ENCODE data around the gene ANXA8. TPM values are rescaled to one million over a fixed set of nuclear protein-coding genes. Genes with fewer than 3 reads are reported as not detected.

The ANXA8 gene
- total and polyA plus RNA-seq, 9 donors, result 0.10 to 3.1 (median 0.43) TPM; not detected in 4

- no peak for DNase-seq
- Histone ChIP-seq H3K36me3 (ENCODE audit: control insufficient read depth, insufficient read depth, low read length) (no peaks in the 10 kb centered on the region), H3K4me3 (ENCODE audit: low read length) (no peak overlapping the region), H3K4me1 (ENCODE audit: control insufficient read depth, insufficient read depth, low read length) (peaks cover 31% of the 10 kb centered on the region), H3K27ac (ENCODE audit: low read length) (no peak overlapping the region), H3K9me3 (replicated peaks; ENCODE audit: control insufficient read depth, low read depth, low read length) (peaks cover 16% of the 10 kb centered on the region), H3K27me3 (ENCODE audit: control insufficient read depth, insufficient read depth, low read length) (peaks cover 2% of the 10 kb centered on the region)
- 77% methylated on average over 5 of the region's 9 CpGs for WGBS (ENCODE audit: insufficient coverage)
Measured at GRCh38 chr10:47449102-47449978, 34.6 kb downstream of the ANXA8 start.

- WGBS (ENCODE audit: insufficient coverage), result 69% methylated on average over 3 of the region's 3 CpGs
- H3K27me3 ChIP-seq (ENCODE audit: control insufficient read depth, insufficient read depth, low read length), result peaks cover 2% of the 10 kb centered on the region
- no peaks in the 10 kb centered on the region for H3K36me3 ChIP-seq (ENCODE audit: control insufficient read depth, insufficient read depth, low read length)
- no peak overlapping the region for H3K4me3 ChIP-seq (ENCODE audit: low read length)
- H3K4me1 ChIP-seq (ENCODE audit: control insufficient read depth, insufficient read depth, low read length), result peaks cover 18% of the 10 kb centered on the region
- no peak for DNase-seq
- no peak overlapping the region for H3K27ac ChIP-seq (ENCODE audit: low read length)
- H3K9me3 ChIP-seq (replicated peaks; ENCODE audit: control insufficient read depth, low read depth, low read length), result peaks cover 16% of the 10 kb centered on the region
Measured at GRCh38 chr10:47447705-47448104, 36.2 kb downstream of the ANXA8 start.

- H3K4me3 ChIP-seq (ENCODE audit: low read length), result no peak overlapping the region
- 90% methylated on average over 3 of the region's 4 CpGs for WGBS (ENCODE audit: insufficient coverage)
- DNase-seq, result no peak
- peaks cover 2% of the 10 kb centered on the region for H3K27me3 ChIP-seq (ENCODE audit: control insufficient read depth, insufficient read depth, low read length)
- peaks cover 16% of the 10 kb centered on the region for H3K9me3 ChIP-seq (replicated peaks; ENCODE audit: control insufficient read depth, low read depth, low read length)
- peaks cover 13% of the 10 kb centered on the region for H3K4me1 ChIP-seq (ENCODE audit: control insufficient read depth, insufficient read depth, low read length)
- no peaks in the 10 kb centered on the region for H3K36me3 ChIP-seq (ENCODE audit: control insufficient read depth, insufficient read depth, low read length)
- no peak overlapping the region for H3K27ac ChIP-seq (ENCODE audit: low read length)
Measured at GRCh38 chr10:47447209-47447608, 36.7 kb downstream of the ANXA8 start.

GRCh38 chr10:47445720-47446119 lies 38.2 kb downstream of the ANXA8 start:
- Histone ChIP-seq H3K27ac (ENCODE audit: low read length) (no peak overlapping the region), H3K36me3 (ENCODE audit: control insufficient read depth, insufficient read depth, low read length) (no peaks in the 10 kb centered on the region), H3K4me3 (ENCODE audit: low read length) (no peak overlapping the region), H3K4me1 (ENCODE audit: control insufficient read depth, insufficient read depth, low read length) (peaks cover 7% of the 10 kb centered on the region), H3K9me3 (replicated peaks; ENCODE audit: control insufficient read depth, low read depth, low read length) (peaks cover 16% of the 10 kb centered on the region), H3K27me3 (ENCODE audit: control insufficient read depth, insufficient read depth, low read length) (peaks cover 2% of the 10 kb centered on the region)
- WGBS (ENCODE audit: insufficient coverage), result no CpG with 5 or more reads among the region's 1 CpG
- DNase-seq, result no peak

- H3K9me3 ChIP-seq (replicated peaks; ENCODE audit: control insufficient read depth, low read depth, low read length), result peaks cover 16% of the 10 kb centered on the region
- no peak overlapping the region for H3K27ac ChIP-seq (ENCODE audit: low read length)
- 65% methylated on average over 2 of the region's 2 CpGs for WGBS (ENCODE audit: insufficient coverage)
Measured at GRCh38 chr10:47444047-47444446, 39.9 kb downstream of the ANXA8 start.

GRCh38 chr10:47443145-47443544 lies 40.8 kb downstream of the ANXA8 start:
- Histone ChIP-seq H3K36me3 (ENCODE audit: control insufficient read depth, insufficient read depth, low read length) (no peaks in the 10 kb centered on the region), H3K4me3 (ENCODE audit: low read length) (no peak overlapping the region), H3K27ac (ENCODE audit: low read length) (no peak overlapping the region), H3K27me3 (ENCODE audit: control insufficient read depth, insufficient read depth, low read length) (peaks cover 2% of the 10 kb centered on the region), H3K4me1 (ENCODE audit: control insufficient read depth, insufficient read depth, low read length) (no peaks in the 10 kb centered on the region), H3K9me3 (replicated peaks; ENCODE audit: control insufficient read depth, low read depth, low read length) (peaks cover 18% of the 10 kb centered on the region)
- 90% methylated on average over 1 of the region's 2 CpGs for WGBS (ENCODE audit: insufficient coverage)
- no peak for DNase-seq

More at GRCh38 chr10:47444047-47444446, 39.9 kb downstream of the ANXA8 start:
- no peaks in the 10 kb centered on the region for H3K36me3 ChIP-seq (ENCODE audit: control insufficient read depth, insufficient read depth, low read length)
- no peaks in the 10 kb centered on the region for H3K4me1 ChIP-seq (ENCODE audit: control insufficient read depth, insufficient read depth, low read length)
- no peak overlapping the region for H3K4me3 ChIP-seq (ENCODE audit: low read length)
- DNase-seq, result no peak
- peaks cover 2% of the 10 kb centered on the region for H3K27me3 ChIP-seq (ENCODE audit: control insufficient read depth, insufficient read depth, low read length)

- Histone ChIP-seq H3K27ac (ENCODE audit: low read length) (no peak overlapping the region), H3K9me3 (replicated peaks; ENCODE audit: control insufficient read depth, low read depth, low read length) (peaks cover 18% of the 10 kb centered on the region), H3K4me3 (ENCODE audit: low read length) (no peak overlapping the region), H3K4me1 (ENCODE audit: control insufficient read depth, insufficient read depth, low read length) (no peaks in the 10 kb centered on the region), H3K36me3 (ENCODE audit: control insufficient read depth, insufficient read depth, low read length) (no peaks in the 10 kb centered on the region), H3K27me3 (ENCODE audit: control insufficient read depth, insufficient read depth, low read length) (peaks cover 2% of the 10 kb centered on the region)
- no peak for DNase-seq
- WGBS (ENCODE audit: insufficient coverage), result 86% methylated on average over 5 of the region's 5 CpGs
Measured at GRCh38 chr10:47442351-47442750, 41.6 kb downstream of the ANXA8 start.

- 69% methylated on average over 4 of the region's 4 CpGs for WGBS (ENCODE audit: insufficient coverage)
- peaks cover 18% of the 10 kb centered on the region for H3K9me3 ChIP-seq (replicated peaks; ENCODE audit: control insufficient read depth, low read depth, low read length)
- no peaks in the 10 kb centered on the region for H3K4me1 ChIP-seq (ENCODE audit: control insufficient read depth, insufficient read depth, low read length)
- DNase-seq, result no peak
- no peak overlapping the region for H3K4me3 ChIP-seq (ENCODE audit: low read length)
- H3K27ac ChIP-seq (ENCODE audit: low read length), result no peak overlapping the region
- peaks cover 2% of the 10 kb centered on the region for H3K27me3 ChIP-seq (ENCODE audit: control insufficient read depth, insufficient read depth, low read length)
- H3K36me3 ChIP-seq (ENCODE audit: control insufficient read depth, insufficient read depth, low read length), result no peaks in the 10 kb centered on the region
Measured at GRCh38 chr10:47441938-47442337, 42.0 kb downstream of the ANXA8 start.

- H3K27me3 ChIP-seq (ENCODE audit: control insufficient read depth, insufficient read depth, low read length), result no peaks in the 10 kb centered on the region
- H3K36me3 ChIP-seq (ENCODE audit: control insufficient read depth, insufficient read depth, low read length), result no peaks in the 10 kb centered on the region
- no peaks in the 10 kb centered on the region for H3K4me1 ChIP-seq (ENCODE audit: control insufficient read depth, insufficient read depth, low read length)
- no peak for DNase-seq
- no peak overlapping the region for H3K27ac ChIP-seq (ENCODE audit: low read length)
- 83% methylated on average over 3 of the region's 4 CpGs for WGBS (ENCODE audit: insufficient coverage)
- peaks cover 8% of the 10 kb centered on the region for H3K9me3 ChIP-seq (replicated peaks; ENCODE audit: control insufficient read depth, low read depth, low read length)
- no peak overlapping the region for H3K4me3 ChIP-seq (ENCODE audit: low read length)
Measured at GRCh38 chr10:47440207-47440606, 43.7 kb downstream of the ANXA8 start.

GRCh38 chr10:47438857-47439474 lies 44.9 kb downstream of the ANXA8 start:
- H3K9me3 ChIP-seq (replicated peaks; ENCODE audit: control insufficient read depth, low read depth, low read length), result peaks cover 2% of the 10 kb centered on the region
- H3K36me3 ChIP-seq (ENCODE audit: control insufficient read depth, insufficient read depth, low read length), result no peaks in the 10 kb centered on the region
- no peak overlapping the region for H3K4me3 ChIP-seq (ENCODE audit: low read length)
- H3K27ac ChIP-seq (ENCODE audit: low read length), result no peak overlapping the region
- DNase-seq, result no peak
- H3K4me1 ChIP-seq (ENCODE audit: control insufficient read depth, insufficient read depth, low read length), result no peaks in the 10 kb centered on the region
- WGBS (ENCODE audit: insufficient coverage), result 11% methylated on average over 2 of the region's 6 CpGs
- no peaks in the 10 kb centered on the region for H3K27me3 ChIP-seq (ENCODE audit: control insufficient read depth, insufficient read depth, low read length)

Measured in muscle of leg (tissue), 11 donors.